GM20431 (cell line): ENCODE data around the gene LAMB3.

Source experiments
- in situ Hi-C: fragments of 300-500 bp; cut with MseI, MboI; formaldehyde crosslinking; loops from one replicate; pipeline ENCODE4 v1.15.0; 2020; ENCODE audit warnings: low sequenced_read_pairs; ENCODE audit not compliant: unreplicated experiment

LAMB3 gene

GRCh38 chr1:209570743-209571142 is 81.5 kb downstream of the LAMB3 start:
- in situ Hi-C loops: loop anchor here (10.0 kb wide), 1 partner anchor 124 kb away; no protein-coding TSS in a partner anchor

- in situ Hi-C loops: loop anchor here (10.0 kb wide), 1 partner anchor 125 kb away; no protein-coding TSS in a partner anchor
These were observed 82.6 kb downstream of the LAMB3 start for GRCh38 chr1:209569455-209570207.

GRCh38 chr1:209567698-209568175 is 84.5 kb downstream of the LAMB3 start:
- in situ Hi-C loops: no loop called here

- in situ Hi-C loops: no loop called here
These were observed 86.2 kb downstream of the LAMB3 start for GRCh38 chr1:209565759-209566678.
